Jurkat, Clone E6-1 (cell line): ENCODE measurements around the gene SRBD1.

Experiments
- DNase-seq: peaks from one replicate; pipeline ENCODE4 v3.0.0-alpha.2; 2011; ENCODE audit warnings: low read depth, low spot score
- H3K4me3 ChIP-seq: 2 replicates; pipeline ENCODE4 v1.5.1; 2011; ENCODE audit warnings: mild to moderate bottlenecking, low read length, control low read depth, moderate library complexity

Gene SRBD1

DNA sequence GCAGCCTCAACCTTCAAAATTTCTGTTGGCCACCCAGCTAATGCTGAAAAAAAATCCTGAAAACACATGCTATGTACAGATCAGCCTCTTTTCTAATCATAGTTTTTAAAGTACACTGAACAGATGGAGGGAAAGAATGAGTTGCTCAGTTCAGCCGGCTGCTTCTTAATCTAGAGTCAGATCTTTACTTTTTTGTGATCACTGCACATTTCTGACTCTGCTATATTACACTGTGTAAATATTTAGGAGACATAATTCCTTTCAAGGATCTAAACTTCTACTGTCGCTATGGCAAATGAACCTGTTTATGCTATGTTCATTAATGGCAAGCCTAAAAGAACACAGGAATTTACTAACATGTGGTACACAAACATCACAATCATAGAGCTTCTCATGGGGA is 114.2 kb downstream of the SRBD1 start:
- no peak for DNase-seq
- no peak overlapping the region for H3K4me3 ChIP-seq

GRCh38 chr2:45494978-45495293 is 116.1 kb downstream of the SRBD1 start:
- H3K4me3 ChIP-seq: no peak overlapping the region

GRCh38 chr2:45494275-45494977 is 116.6 kb downstream of the SRBD1 start:
- DNase-seq: peak; percentile 39
- no peak overlapping the region for H3K4me3 ChIP-seq

More at GRCh38 chr2:45494978-45495293, 116.1 kb downstream of the SRBD1 start:
- no peak for DNase-seq

GRCh38 chr2:45484965-45485364 is 126.1 kb downstream of the SRBD1 start:
- no peak overlapping the region for H3K4me3 ChIP-seq
- DNase-seq: no peak

GRCh38 chr2:45483997-45484396 is 127.1 kb downstream of the SRBD1 start:
- H3K4me3 ChIP-seq: no peak overlapping the region
- DNase-seq: no peak

- H3K4me3 ChIP-seq: no peak overlapping the region
- no peak for DNase-seq
Measured at GRCh38 chr2:45477546-45477945, 133.5 kb downstream of the SRBD1 start.

DNA sequence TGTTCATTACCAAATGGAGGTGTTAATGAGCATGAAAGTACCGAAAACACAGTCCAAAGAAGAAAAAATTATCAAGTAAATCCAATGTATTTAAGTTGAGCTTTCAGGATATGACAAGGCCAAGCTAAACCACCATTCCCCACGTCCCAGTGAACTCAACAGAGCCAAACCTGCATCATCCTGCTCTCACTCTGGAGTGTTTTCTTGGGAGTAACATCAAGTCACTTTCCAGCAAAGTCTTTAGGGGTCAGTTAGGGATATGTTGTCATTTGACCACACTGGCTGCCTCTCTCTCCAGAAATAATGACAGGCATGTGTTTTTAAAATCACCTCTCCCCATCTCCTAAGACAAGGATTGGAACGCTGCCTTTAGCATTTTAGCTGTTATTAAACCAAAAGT is 140.5 kb downstream of the SRBD1 start:
- no peak for DNase-seq

GRCh38 chr2:45469314-45470099 is 141.6 kb downstream of the SRBD1 start:
- H3K4me3 ChIP-seq: no peak overlapping the region
- no peak for DNase-seq

More for the DNA sequence above, 140.5 kb downstream of the SRBD1 start:
- no peak overlapping the region for H3K4me3 ChIP-seq

- no peak for DNase-seq
- H3K4me3 ChIP-seq: no peak overlapping the region
Measured at GRCh38 chr2:45468279-45468678, 142.8 kb downstream of the SRBD1 start.

- DNase-seq: no peak
- H3K4me3 ChIP-seq: no peak overlapping the region
Measured at GRCh38 chr2:45466053-45466452, 145.0 kb downstream of the SRBD1 start.

GRCh38 chr2:45460825-45461224 is 150.2 kb downstream of the SRBD1 start:
- no peak for DNase-seq
- no peak overlapping the region for H3K4me3 ChIP-seq

GRCh38 chr2:45459860-45460259 is 151.2 kb downstream of the SRBD1 start:
- no peak overlapping the region for H3K4me3 ChIP-seq
- no peak for DNase-seq

- no peak overlapping the region for H3K4me3 ChIP-seq
- no peak for DNase-seq
Measured at GRCh38 chr2:45458909-45459563, 152.0 kb downstream of the SRBD1 start.

DNA sequence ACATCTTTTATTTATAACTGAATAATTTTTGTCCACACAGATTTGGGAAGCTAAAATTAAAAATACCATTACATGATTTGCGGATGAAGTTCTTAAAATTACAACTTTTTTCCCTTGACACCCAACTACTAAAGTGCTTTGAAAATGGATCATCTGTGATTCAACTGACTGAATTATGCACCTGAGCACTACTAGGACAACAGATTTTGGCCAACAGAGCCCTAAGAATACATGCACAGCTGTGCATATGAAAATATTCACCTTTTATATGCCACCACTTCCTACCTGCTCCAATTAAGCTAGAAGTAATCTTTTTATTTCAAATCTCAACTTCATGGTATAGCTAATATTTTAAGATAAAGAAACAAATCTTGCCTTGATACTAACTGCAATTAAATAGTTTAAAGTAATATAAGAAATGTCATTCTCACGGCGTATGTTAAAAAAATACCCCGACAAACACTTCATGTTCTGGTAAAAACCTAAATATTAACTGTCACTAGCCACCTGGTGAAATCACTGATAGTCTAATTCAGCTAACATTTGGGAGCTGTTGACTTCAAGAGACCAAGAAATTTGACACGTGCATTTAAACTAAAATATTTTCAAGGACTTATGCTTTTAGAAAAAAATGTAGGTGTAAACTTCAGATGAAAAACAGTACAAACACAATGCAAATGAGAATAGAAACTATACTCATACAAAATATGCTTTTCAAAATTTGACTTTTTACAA is 153.7 kb downstream of the SRBD1 start:
- H3K4me3 ChIP-seq: no peak overlapping the region
- DNase-seq: no peak

DNA sequence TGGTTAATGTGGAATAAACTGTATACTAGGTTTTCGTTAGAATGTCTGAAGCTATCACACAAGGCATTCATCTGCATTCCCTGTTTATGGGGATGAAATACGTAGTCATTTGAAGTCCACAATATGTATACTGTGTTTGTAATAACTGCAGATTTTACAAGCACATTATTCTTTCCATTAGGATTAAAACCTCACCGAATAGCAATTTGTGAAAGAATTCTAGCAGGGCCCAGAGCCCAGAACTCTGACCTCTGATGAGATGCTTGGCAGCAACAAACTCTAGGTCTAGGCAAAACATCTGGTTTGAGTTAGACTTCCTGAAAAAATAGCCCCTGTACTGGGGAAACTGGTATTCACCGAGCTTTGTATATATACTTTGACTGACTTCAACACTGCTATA is 158.2 kb downstream of the SRBD1 start:
- no peak for DNase-seq
- H3K4me3 ChIP-seq: no peak overlapping the region

DNA sequence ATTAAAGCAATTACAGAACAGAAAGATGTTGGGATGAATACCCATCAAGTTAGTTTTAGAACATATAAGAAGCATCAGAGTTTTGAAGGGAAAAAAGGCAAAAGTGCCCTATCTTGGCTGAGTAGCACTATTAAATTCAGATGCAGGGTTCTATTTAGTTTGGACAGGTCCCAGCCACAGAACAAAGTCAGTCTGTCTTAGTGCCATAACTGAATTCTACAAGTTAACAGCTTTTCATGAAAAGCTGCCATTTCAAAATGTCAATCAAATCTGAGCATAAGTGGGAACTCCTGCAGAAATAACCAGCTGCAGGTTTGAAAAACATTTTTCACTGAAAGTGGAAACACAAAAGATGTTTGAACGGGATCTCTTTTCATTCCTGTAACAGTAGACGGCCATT is 160.4 kb downstream of the SRBD1 start:
- DNase-seq: no peak
- H3K4me3 ChIP-seq: no peak overlapping the region

- H3K4me3 ChIP-seq: no peak overlapping the region
- no peak for DNase-seq
Measured at GRCh38 chr2:45448217-45448616, 162.8 kb downstream of the SRBD1 start.

- no peak overlapping the region for H3K4me3 ChIP-seq
- DNase-seq: no peak
Measured at GRCh38 chr2:45446016-45446415, 165.1 kb downstream of the SRBD1 start.

GRCh38 chr2:45445037-45445436 is 166.0 kb downstream of the SRBD1 start:
- no peak for DNase-seq

GRCh38 chr2:45443012-45443411 is 168.1 kb downstream of the SRBD1 start:
- no peak for DNase-seq
- H3K4me3 ChIP-seq: no peak overlapping the region

More at GRCh38 chr2:45445037-45445436, 166.0 kb downstream of the SRBD1 start:
- H3K4me3 ChIP-seq: no peak overlapping the region
